Measurements from ENCODE around the gene SLC22A1. TPM values are rescaled to one million over a fixed set of nuclear protein-coding genes. Genes with fewer than 3 reads are reported as not detected.

The SLC22A1 gene
- total RNA-seq, 1 experiment from 2014 or later, result 0.39 TPM

DNA sequence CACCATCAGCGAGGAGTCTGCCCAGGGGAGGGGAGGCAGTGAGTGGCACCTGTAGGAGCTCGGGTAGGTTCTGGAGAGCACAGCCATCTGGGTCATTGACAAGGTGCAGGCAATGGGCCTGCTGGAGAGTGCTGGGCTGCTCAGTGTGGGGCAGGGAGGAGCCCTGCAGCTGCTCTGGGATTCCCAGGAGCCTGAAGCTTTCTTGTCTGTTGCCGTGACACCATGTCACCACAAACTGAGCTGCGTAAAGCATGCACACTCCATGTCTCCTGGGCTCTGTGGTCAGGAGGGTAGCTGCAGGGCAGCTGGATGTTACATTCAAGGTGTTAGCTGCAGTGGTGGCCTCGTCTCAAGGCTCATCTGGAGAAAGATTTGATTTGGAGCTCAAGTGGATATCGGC, 4.5 kb upstream of the SLC22A1 start:
- Mint-ChIP-seq H3K27ac (no peak overlapping the region), H3K27me3 (ENCODE audit: low read depth) (no peaks in the 10 kb centered on the region), H3K9me3 (peaks cover 12 to 19% of the 10 kb centered on the region in 2 experiments; a peak in 4 of 5 replicates), H3K4me1 (no peaks in the 10 kb centered on the region), H3K4me3 (no peak overlapping the region), H3K36me3 (ENCODE audit: insufficient read depth in 1 of 3, low read depth in 3 of 3) (peaks cover 18 to 21% (median 19%) of the 10 kb centered on the region in 3 experiments)
- Histone ChIP-seq H2BK15ac (ENCODE audit: low read depth, low read length) (no peak overlapping the region), H2BK12ac (ENCODE audit: insufficient read length, low read depth, low read length) (no peak overlapping the region), H3K18ac (ENCODE audit: insufficient read length, low read depth, low read length) (no peak overlapping the region), H4K20me1 (ENCODE audit: control insufficient read depth, insufficient read depth, insufficient read length) (no peaks in the 10 kb centered on the region), H3K23ac (ENCODE audit: insufficient read length, low read depth, low read length) (no peak overlapping the region), H2AFZ (ENCODE audit: low read length) (no peak overlapping the region), H3K79me2 (ENCODE audit: insufficient read depth, low read length) (no peaks in the 10 kb centered on the region), H3K4me2 (ENCODE audit: insufficient read depth, insufficient read length, low read length) (no peak overlapping the region), H3K27me3 (ENCODE audit: insufficient read depth, low read length) (no peaks in the 10 kb centered on the region), H3K4me1 (ENCODE audit: insufficient read depth, low read length) (no peaks in the 10 kb centered on the region), H4K8ac (replicated peaks; ENCODE audit: insufficient read length, low read depth, low read length) (no peak overlapping the region), H3K14ac (ENCODE audit: insufficient read depth, low read length) (no peak overlapping the region), H3K9me3 (ENCODE audit: control insufficient read depth, low read depth, low read length) (peaks cover 14% of the 10 kb centered on the region), H3K23me2 (ENCODE audit: insufficient read length, low read depth, low read length, poor library complexity, severe bottlenecking) (no peaks in the 10 kb centered on the region), H3K4ac (ENCODE audit: low read depth, low read length) (no peak overlapping the region), H2AK5ac (ENCODE audit: insufficient read length, low read length) (no peak overlapping the region), H3K27ac (ENCODE audit: insufficient read length, low read depth, low read length) (no peak overlapping the region), H3K9ac (ENCODE audit: extremely low read depth, insufficient read length, low read length) (no peak overlapping the region), H3T11ph (ENCODE audit: low read length) (no peak overlapping the region), H4K5ac (ENCODE audit: insufficient read length, low read depth, low read length) (no peak overlapping the region), H4K91ac (ENCODE audit: insufficient read length, low read depth, low read length) (no peak overlapping the region), H2BK20ac (ENCODE audit: low read depth, low read length, poor library complexity, severe bottlenecking) (no peak overlapping the region), H2BK120ac (ENCODE audit: low read depth, low read length, poor library complexity, severe bottlenecking) (no peak overlapping the region), H3K79me1 (ENCODE audit: insufficient read depth, low read depth, low read length, poor library complexity, severe bottlenecking) (no peaks in the 10 kb centered on the region), H3K56ac (ENCODE audit: insufficient read length, low read depth, low read length) (no peak overlapping the region), H2BK5ac (ENCODE audit: insufficient read length, low read length) (no peak overlapping the region)
- TF ChIP-seq, protein P1, sequence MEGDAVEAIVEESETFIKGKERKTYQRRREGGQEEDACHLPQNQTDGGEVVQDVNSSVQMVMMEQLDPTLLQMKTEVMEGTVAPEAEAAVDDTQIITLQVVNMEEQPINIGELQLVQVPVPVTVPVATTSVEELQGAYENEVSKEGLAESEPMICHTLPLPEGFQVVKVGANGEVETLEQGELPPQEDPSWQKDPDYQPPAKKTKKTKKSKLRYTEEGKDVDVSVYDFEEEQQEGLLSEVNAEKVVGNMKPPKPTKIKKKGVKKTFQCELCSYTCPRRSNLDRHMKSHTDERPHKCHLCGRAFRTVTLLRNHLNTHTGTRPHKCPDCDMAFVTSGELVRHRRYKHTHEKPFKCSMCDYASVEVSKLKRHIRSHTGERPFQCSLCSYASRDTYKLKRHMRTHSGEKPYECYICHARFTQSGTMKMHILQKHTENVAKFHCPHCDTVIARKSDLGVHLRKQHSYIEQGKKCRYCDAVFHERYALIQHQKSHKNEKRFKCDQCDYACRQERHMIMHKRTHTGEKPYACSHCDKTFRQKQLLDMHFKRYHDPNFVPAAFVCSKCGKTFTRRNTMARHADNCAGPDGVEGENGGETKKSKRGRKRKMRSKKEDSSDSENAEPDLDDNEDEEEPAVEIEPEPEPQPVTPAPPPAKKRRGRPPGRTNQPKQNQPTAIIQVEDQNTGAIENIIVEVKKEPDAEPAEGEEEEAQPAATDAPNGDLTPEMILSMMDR (conservative IDR thresholded peaks at IDR 0.05), result no peak
- WGBS (ENCODE audit: extremely low coverage, insufficient read length, low lambda C conversion rate), result no CpG with 5 or more reads among the region's 6 CpGs
- DNase-seq, result no peak

Measured in H9 (cell line).